GM18520 (cell line): Measurements from ENCODE around the gene DMKN.
"Not testable (repeated sequence)": the region's sequence is repeated elsewhere in the genome, so short reads cannot be mapped to it uniquely, and the experiment has no call there.

Source experiments
- ATAC-seq: cut with Tn5 transposase; IDR thresholded peaks from one replicate; pipeline ENCODE4 v1.9.1; 2021; ENCODE audit not compliant: unreplicated experiment

DMKN gene

DNA sequence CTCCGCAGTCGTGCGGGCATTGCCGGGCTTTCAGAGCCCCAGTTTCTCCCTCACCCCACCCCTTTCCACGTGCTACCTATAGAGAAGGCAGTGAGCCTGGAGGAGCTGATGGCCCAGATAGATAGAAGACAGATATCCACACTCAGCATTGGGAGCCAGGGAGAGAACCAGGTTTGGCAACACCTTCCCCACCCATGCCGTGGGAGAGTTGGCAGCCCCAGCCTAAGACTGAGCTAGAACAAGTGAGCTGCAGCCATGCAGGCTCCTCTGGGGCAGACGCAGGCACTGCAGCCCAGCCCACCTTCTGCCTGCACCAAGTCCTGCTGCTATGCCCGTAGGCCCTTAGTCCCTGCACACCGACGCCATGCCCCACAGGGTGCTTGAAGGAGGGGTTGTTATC lies 12.8 kb downstream of the DMKN start:
- ATAC-seq, result no peak

DNA sequence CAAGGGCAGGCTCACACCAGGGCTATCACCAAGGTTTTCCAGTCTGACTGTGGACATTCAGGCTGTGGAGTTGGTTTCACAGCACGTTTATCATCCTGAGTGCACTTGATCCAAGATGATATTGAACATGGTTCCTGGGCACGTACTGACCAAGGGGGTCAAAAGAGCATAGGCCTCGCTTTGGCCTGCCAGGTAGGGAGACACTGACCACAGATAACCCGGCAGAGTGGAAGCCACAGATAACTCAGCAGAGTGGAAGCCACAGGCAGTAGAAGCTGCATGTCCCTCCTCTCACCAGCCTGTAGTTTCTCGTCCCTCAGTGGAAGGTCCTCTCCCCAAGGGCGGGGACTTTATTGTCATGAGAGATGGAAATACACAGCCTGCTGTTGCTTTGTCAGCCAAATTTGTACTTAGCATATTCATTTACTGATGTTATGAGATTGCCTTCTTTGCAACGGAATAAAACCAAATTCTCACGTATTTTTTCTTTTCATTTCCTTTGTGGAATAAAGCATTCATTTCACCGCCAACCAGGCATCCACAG lies 14.4 kb downstream of the DMKN start:
- ATAC-seq, result no peak

DNA sequence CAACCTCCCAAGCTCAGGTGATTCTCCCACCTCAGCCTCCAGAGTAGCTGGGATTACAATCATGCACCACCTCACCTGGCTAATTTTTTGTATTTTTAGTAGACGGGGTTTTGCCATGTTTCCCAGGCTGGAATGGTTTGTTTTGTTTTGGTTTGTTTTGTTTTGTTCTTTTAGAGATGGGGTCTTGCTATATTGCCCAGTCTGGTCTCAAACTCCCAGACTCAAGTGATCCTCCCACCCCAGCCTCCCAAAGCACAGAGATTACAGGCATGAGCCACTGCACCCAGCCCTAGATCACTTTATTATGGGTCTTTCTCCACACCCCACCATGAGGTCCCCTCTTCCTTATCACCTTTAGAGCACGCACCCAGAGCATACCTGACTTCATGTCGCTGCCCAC lies 15.2 kb downstream of the DMKN start:
- ATAC-seq, result no peak

DNA sequence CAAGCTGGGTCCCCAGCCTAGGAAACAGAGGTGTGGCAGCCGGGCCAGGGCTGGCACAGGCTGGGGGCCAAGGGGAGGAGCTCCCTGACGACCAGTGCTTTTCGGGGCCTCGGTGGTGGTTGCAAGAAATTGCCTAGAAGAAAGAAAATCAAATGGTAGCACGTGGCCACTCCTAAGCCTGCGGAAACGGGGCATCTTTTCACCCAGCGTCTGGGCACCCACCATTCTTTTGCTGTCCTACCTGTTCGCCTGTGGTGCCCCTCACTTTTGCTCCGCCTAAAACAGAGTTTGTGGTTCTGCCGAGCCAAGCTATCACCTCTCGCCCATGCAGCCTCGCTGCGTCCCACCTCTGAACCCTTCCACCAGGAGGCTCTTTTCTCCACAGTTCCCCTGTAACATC lies 16.0 kb downstream of the DMKN start:
- no peak for ATAC-seq

DNA sequence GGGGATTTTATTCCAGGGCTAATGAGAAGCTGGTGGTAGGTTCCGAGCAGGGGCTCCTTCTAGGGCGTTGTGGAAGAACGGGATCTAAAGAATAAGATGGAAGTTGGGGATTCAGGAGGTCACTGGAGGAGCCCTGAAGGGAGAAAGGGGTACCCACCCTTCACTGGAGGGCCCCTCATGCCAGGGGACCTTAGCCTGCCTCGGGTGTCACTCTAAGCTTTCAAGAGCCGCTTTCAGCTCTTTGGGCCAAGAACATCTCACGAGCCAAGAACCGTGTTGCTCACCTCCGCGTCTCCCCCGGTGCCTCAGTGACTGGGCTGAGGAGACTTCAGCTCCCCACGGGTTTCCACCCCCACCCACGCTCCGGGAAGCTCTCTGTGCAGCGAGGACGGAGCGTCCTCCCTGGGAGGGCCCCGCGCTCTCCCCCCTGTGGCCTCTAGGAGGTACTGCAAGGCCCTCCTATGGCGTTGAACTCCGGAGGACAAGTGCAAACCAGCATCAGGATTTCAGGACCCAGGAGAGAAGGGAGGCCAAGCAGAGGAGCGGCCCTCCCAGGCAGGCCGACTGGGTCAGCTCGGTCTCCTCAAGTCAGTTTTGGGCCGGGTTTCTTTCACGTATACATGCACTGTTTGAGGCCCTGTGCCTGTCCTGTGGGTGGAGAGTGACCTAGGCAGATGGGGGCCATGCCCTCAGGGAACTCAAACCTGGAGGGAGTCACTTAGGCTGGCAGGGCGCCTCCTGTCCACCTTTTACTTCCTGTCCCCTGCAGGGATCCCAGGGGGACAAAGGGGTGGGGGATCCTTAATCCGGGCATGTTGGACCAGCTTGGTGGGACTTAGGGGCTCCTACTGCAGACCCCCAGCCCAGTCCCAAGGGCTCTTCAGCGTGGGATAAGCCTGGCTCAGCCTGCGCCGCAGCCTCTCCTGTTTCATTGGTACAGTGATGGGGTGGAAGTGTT lies 18.1 kb downstream of the DMKN start:
- no peak for ATAC-seq

DNA sequence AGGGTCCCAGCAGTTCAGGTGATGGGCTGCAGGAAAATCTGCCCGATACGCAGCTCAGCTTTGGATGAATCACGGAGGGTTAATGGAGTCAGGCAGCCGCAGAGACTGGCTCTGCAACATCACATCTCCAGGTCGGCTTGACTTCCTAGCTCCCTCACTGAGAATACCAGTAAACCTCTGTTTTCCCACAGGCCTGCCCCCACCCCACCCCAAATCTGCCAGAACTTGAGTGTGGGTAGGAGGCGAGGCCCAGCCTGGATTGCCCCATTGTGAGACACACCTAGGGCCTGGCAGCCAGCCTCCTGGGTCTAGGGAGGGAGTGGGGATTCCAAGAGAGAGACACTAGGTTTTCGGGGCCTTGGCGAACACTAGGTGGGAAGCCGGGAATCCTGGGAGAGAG lies 19.5 kb downstream of the DMKN start:
- ATAC-seq, result no peak

DNA sequence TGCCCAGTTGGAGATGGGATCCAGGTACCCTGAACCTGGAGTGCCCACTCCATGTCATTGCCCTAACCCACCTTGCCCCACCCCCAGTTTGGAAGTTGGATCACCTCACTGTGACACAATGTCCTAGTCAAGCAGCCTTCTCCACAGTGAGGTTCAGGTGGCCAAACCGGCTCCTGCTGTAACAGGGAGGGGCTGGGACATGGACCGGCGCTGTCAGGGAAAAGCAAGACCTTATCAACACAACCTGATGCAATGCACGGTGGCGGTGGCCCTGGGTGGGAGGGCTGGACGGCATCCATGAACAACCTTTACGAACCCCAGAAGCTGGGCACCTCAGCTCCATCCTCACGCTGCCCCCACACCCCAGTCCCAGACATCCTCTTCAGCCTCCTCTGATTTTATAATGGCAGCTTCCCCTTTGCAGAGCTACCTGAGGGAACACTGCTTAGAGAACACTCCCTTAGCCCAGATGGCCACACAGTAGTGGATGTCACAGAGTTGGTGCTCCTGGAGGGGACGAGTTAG lies 21.6 kb downstream of the DMKN start:
- ATAC-seq, result no peak

DNA sequence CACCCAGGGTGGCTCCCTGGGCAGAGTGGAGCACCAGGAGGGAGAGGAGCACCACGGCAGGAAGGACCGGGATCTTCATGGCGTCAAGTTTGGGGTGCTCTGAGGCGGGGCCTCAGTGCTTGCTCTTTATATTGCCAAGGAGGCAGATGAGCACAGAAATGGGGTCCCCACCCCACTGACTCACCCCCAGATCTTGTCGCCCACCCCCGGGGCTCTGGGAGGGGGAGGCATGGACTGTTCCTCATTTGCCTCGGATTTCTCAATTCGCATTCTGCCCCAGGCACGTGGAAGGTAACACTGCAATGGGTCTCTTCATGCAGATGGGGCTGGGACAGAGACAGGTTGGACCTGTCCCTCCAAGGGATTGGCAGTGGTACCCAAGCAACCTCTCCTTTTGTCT lies 23.1 kb downstream of the DMKN start, which contains the start of gene KRTDAP:
Gene KRTDAP, minus strand, starts transcription at position 101 of the 400 bp plus-strand sequence. Its CDS starts 22 bp downstream, at position 79.
- ATAC-seq, result no peak

DNA sequence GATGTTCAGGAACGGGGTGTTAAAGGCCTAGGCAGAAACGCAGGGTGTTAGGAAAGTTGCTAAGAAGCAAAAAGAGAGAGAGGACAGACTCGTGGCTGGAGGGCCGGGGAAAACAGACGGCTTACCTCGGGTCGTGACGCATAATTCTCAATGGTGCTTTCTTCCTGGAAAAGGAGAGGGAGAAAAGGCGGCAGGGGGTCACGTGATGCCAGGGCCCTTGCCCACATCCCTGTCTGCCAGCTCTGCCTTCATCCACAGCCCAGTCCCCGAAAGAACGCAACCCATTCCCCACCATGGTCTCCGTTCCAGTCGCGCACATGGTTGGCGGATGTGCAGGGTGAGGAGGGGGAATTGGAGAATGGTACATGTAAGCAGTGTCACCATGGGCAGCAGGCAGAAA lies 24.8 kb downstream of the DMKN start:
- ATAC-seq, result no peak

DNA sequence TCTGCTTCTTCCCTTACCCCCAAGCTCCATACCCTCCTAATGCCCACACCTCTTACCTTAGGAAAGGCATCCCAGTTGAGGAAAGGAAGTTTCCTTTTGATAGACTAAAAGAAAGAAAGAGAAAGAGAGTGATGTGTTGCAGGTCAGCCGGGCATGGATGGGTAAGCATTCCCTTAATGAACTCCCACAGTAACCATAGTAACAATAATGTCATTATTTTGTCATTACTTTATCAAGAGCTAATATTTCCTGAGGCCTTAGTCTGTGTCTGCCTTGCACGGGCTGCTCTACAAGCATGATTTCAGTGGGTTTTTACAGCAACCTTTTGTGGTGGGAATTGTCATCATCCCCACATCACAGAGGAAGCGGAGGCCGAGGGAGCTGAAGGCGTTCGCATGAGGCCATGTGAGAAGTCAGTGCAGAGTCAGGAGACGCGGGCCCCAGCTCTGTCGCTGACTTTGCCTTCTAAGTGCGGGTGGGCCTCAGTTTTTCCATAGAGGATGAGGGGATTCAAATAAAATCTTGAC lies 25.7 kb downstream of the DMKN start:
- ATAC-seq, result no peak

DNA sequence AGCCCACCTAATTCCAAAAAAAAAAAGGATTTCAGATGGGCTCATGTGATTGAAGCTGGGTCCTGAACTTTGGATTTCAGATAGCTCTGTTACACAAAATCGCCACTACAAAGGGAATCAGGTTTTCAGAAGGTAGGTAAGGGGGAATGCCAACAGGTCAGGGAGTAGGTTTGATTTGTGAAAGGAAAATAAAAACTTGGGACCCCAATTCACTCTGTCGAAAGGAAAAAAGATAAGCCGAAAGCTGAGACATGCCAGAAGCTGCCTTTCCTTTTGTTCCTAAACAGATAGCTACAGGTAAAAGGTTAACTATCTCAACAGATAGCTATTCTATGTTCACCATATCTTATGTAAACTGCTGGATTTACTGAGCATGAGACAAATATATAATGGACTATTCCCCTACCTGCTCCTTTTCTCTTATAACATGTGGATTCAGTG lies 27.2 kb downstream of the DMKN start:
- ATAC-seq, result no peak

DNA sequence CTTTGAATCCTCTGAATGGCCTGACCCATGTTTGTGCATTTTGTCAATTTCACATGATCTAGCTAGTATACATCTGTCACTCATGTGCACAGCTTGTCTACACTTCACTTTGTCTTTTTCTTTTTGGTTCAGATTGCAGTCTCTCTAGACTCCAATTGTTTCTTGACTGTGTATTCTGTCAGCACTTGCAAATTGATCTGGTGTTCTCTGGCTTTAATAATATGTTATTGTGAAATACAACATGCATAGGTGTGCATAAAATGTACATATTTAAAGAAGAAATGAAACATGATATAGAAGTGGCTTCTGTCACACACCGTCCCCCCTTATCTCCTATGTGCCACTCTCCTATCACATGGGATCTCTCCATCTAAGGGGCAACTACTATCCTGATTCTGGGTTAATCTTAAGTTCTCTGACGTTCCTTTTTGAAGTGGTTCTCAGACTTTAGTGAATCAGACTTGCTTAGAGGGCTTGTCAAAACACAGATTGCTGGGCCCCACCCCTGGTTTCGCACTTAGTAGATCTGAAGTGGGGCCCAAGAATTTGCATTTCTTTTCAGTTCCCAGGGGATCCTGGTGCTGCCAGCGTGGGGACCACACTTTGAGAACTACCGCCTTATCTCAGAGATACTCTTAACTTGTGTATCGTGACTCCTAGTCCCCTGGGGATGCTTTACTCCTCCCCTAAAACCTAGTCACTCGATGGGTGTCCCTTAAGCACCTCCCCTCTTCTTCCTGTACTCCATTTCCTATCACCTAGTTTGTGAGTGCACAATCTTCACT lies 29.0 kb downstream of the DMKN start:
- no peak for ATAC-seq

DNA sequence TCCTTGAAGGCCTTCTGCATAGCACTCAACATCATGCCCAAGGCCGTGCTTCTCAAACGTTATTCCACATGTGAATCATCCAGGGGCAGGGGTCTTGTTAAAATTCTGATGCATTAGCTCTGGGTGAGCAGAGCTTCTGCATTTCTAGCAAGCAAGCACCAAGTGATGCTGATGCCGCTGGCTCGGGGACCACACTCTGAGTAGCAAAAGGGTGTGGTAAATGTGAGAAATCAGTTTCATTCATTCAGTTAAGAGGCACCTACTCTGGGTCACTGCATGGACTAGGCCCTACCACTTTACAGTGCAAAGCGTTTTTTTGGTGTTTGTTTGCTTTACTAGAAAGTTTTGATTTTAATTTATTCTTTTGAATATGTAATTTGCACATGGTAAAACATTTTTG lies 30.4 kb downstream of the DMKN start:
- ATAC-seq, result no peak

DNA sequence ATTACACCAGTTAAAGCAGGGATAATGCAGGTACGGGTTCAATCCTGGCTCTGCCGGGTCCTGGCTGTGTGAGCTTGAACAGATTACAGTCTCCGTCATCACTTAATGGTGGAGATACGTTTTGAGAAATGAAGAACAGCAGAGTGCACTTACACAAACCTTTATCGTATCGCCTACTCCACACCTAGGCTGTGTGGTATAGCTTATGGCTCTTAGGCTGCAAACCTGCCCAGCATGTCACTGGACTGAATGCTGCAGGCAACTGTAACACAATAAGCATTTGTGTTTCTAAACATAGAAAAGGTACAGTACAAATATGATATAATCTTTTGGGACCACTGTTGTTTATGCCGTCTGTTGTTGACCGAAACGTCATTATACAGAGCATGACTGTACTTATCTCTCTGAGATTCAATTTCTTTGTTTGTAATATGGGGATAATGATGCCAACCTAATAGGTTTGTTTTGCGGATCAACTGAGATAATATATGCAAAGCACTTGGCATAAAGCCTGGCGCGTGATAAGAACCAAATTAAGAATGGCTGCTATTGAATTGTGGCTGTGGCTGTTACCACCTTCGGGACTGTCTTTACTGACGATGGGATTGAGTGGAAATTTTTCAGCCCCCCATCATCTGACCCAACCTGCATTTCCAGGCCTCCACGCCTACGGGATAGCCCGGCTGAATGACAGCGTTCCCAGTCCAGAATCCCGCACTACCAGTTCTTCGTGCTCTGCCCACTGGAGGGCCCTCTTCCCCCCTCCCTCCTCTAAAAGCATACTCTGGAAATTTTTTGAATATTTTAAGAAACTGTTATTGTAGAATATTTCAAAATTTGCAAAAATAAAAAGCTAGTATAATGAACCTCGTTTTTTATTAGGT lies 34.4 kb downstream of the DMKN start:
- no peak for ATAC-seq

DNA sequence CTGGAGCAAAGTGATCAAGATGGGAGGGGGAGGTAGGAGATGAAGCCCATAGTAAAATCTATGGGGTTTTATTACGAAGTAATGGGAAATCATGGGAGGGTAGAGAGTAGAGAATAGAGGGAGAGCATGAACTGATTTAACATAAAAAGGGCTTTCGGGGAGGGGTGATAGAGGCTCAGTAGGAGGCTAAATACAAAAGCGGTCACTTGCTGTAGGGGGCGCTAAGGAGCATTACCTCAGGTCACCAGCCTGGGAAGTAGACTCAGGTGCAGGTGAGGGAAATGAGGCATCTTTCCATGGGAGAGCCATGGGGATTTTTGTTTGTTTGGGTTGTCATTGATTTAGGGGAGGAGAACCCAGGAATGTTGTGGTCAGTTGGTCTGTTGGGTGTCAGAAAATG lies 37.3 kb downstream of the DMKN start:
- ATAC-seq, result no peak

DNA sequence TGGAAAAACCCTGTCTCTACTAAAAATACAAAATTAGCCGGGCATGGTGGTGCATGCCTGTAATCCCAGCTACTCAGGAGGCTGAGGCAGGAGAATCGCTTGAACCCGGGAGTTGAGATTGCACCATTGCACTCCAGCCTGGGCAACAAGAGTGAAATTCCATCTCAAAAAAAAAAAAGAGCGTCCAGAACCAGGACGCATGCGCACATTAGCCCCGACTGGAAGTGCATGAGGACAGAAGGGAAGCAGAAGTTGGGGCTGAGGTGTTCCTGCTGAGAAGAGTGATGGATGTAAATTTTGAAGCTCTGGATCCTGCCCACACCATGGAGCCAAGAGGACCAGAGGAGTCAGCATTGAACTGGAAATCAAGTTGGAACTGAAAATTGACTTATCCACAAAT lies 38.9 kb downstream of the DMKN start:
- ATAC-seq, result not testable (repeated sequence)

DNA sequence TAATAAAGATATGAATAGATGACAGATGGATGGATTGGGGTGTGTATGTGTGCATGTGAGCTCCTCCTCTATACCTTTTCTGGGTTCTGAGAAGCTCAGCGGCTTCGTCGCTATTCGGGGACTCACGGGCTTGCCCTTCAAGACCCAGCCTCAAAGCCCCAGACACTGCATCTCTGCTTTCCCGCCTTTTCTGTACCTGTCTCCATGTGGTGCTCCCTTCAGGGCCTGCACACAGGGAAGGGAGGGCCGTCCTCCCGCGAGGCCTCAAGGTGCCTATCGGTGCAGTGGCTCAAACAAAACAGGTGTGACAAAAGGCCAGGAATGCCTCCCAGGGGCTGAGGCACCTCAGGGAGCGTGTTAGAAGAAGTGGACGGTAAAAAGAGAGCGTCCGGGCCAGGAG lies 39.3 kb downstream of the DMKN start:
- no peak for ATAC-seq

DNA sequence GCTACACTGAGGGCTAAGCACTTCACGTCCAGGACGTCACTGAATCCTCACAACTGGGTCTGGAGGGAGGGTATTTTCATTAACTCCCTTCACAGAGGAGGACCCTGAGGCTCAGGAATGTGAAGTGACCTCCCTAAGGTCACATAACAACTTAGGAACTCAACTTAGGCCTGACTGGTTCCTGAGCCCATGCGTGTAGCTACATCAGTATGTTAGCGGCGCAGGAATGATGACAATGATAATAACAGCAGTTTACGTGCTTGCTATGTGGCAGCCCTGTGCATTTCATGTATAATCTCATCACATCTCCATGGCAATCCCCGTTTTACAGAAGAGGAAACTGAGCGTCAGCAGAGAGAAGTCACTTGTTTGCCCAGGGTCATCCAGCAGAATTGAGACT lies 41.5 kb downstream of the DMKN start:
- ATAC-seq, result no peak

DNA sequence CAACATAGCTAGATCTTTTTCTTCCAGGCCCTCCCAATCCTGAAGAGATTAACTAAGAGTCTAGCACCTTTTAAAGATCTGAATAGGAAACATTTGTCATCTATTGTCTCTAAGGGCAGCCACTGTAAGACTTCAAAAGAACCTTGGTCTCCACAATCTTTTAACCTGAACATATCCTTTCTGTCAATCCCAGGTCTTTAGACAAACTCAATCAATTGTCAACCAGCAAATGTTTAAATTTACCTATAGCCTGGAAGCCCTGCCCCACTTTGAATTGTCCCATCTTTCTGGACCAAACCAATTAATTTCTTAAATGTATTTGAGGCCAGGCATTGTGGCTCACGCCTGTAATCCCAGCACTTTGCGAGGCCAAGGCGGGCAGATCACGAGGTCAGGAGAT lies 42.4 kb downstream of the DMKN start:
- not testable (repeated sequence) for ATAC-seq

DNA sequence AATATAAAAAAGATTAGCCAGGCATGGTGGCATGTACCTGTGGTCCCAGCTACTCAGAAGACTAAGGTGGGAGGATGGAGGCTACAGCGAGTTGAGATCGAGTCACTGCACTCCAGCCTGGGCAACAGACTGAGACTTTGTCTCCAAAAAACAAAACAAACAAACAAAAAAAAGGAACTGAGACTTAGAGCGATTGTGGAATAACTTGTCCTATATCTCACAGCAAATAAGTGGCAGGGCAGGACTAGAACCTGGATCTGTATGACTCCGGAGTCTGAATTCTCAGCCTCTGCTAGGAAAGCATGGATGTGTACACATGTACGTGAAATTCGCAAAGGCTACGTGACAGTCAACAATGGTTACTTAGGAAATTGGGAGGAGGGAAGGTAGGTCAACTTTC lies 43.3 kb downstream of the DMKN start:
- ATAC-seq, result no peak
